ENCODE measurements around the gene FBXO28. TPM values are rescaled to one million over a fixed set of nuclear protein-coding genes. Genes with fewer than 3 reads are reported as not detected.

The FBXO28 gene
- total RNA-seq, 1 donor from 2014 or later, result 32.6 TPM

GRCh38 chr1:224085421-224086108 is 28.3 kb upstream of the FBXO28 start:
- no peak for DNase-seq (ENCODE audit: low read depth)
- Histone ChIP-seq H3K27ac (ENCODE audit: low read depth, low read length) (no peak overlapping the region), H3K4me2 (ENCODE audit: low read length) (no peak overlapping the region), H3K4me1 (ENCODE audit: insufficient read depth, low read length) (peaks cover 11% of the 10 kb centered on the region), H3K27me3 (ENCODE audit: insufficient read depth, low read length) (no peaks in the 10 kb centered on the region), H3K9ac (ENCODE audit: low read length) (no peak overlapping the region), H3K36me3 (ENCODE audit: insufficient read depth, low read length) (no peaks in the 10 kb centered on the region), H3K4me3 (ENCODE audit: insufficient read depth, low read depth, low read length) (no peak overlapping the region), H4K20me1 (ENCODE audit: insufficient read depth, low read length) (no peaks in the 10 kb centered on the region), H3K9me3 (ENCODE audit: insufficient read depth, low read depth, low read length) (no peaks in the 10 kb centered on the region), H2AFZ (ENCODE audit: low read depth, low read length) (no peak overlapping the region), H3K79me2 (ENCODE audit: insufficient read depth, low read length) (no peaks in the 10 kb centered on the region)
- Mint-ChIP-seq H3K27me3 (ENCODE audit: low read depth, unreplicated experiment) (peaks cover 3% of the 10 kb centered on the region), H3K27ac (ENCODE audit: unreplicated experiment) (no peak overlapping the region), H3K4me1 (ENCODE audit: low read depth, unreplicated experiment) (peaks cover 15% of the 10 kb centered on the region), H3K36me3 (ENCODE audit: low read depth, unreplicated experiment) (no peaks in the 10 kb centered on the region), H3K9me3 (ENCODE audit: unreplicated experiment) (peaks cover 1% of the 10 kb centered on the region), H3K4me3 (ENCODE audit: unreplicated experiment) (no peak overlapping the region)
- TF ChIP-seq EZH2 (IDR thresholded peaks at IDR 0.05; ENCODE audit: insufficient read depth, low read length), result no peak
- TF ChIP-seq CTCF (IDR thresholded peaks at IDR 0.05; ENCODE audit: insufficient read depth, low read depth, low read length), result no peak
- no peak for FAIRE-seq

GRCh38 chr1:224087286-224087794 is 26.6 kb upstream of the FBXO28 start:
- Mint-ChIP-seq H3K27me3 (ENCODE audit: low read depth, unreplicated experiment) (peaks cover 3% of the 10 kb centered on the region), H3K27ac (ENCODE audit: unreplicated experiment) (no peak overlapping the region), H3K36me3 (ENCODE audit: low read depth, unreplicated experiment) (no peaks in the 10 kb centered on the region), H3K9me3 (ENCODE audit: unreplicated experiment) (peaks cover 1% of the 10 kb centered on the region), H3K4me3 (ENCODE audit: unreplicated experiment) (no peak overlapping the region), H3K4me1 (ENCODE audit: low read depth, unreplicated experiment) (peaks cover 7% of the 10 kb centered on the region)
- H4K20me1 ChIP-seq (ENCODE audit: insufficient read depth, low read length), result no peaks in the 10 kb centered on the region
- no peak overlapping the region for H2AFZ ChIP-seq (ENCODE audit: low read depth, low read length)
- TF ChIP-seq EZH2 (IDR thresholded peaks at IDR 0.05; ENCODE audit: insufficient read depth, low read length), result no peak
- TF ChIP-seq CTCF (IDR thresholded peaks at IDR 0.05; ENCODE audit: insufficient read depth, low read depth, low read length), result no peak
- no peak overlapping the region for H3K27ac ChIP-seq (ENCODE audit: low read depth, low read length)
- no peak overlapping the region for H3K4me3 ChIP-seq (ENCODE audit: insufficient read depth, low read depth, low read length)
- no peaks in the 10 kb centered on the region for H3K27me3 ChIP-seq (ENCODE audit: insufficient read depth, low read length)
- H3K36me3 ChIP-seq (ENCODE audit: insufficient read depth, low read length), result no peaks in the 10 kb centered on the region
- FAIRE-seq, result no peak
- H3K79me2 ChIP-seq (ENCODE audit: insufficient read depth, low read length), result no peaks in the 10 kb centered on the region
- no peak overlapping the region for H3K9ac ChIP-seq (ENCODE audit: low read length)
- H3K4me1 ChIP-seq (ENCODE audit: insufficient read depth, low read length), result peaks cover 4% of the 10 kb centered on the region
- DNase-seq (ENCODE audit: low read depth), result no peak
- no peaks in the 10 kb centered on the region for H3K9me3 ChIP-seq (ENCODE audit: insufficient read depth, low read depth, low read length)
- no peak overlapping the region for H3K4me2 ChIP-seq (ENCODE audit: low read length)

- Histone ChIP-seq H3K4me3 (ENCODE audit: insufficient read depth, low read depth, low read length) (no peak overlapping the region), H3K27me3 (ENCODE audit: insufficient read depth, low read length) (no peaks in the 10 kb centered on the region), H3K79me2 (ENCODE audit: insufficient read depth, low read length) (no peaks in the 10 kb centered on the region), H3K36me3 (ENCODE audit: insufficient read depth, low read length) (no peaks in the 10 kb centered on the region), H3K27ac (ENCODE audit: low read depth, low read length) (no peak overlapping the region), H3K9me3 (ENCODE audit: insufficient read depth, low read depth, low read length) (no peaks in the 10 kb centered on the region), H3K9ac (ENCODE audit: low read length) (no peak overlapping the region), H4K20me1 (ENCODE audit: insufficient read depth, low read length) (no peaks in the 10 kb centered on the region), H2AFZ (ENCODE audit: low read depth, low read length) (no peak overlapping the region), H3K4me1 (ENCODE audit: insufficient read depth, low read length) (no peaks in the 10 kb centered on the region), H3K4me2 (ENCODE audit: low read length) (no peak overlapping the region)
- no peak for DNase-seq (ENCODE audit: low read depth)
- no peak for FAIRE-seq
- Mint-ChIP-seq H3K9me3 (ENCODE audit: unreplicated experiment) (peaks cover 1% of the 10 kb centered on the region), H3K27ac (ENCODE audit: unreplicated experiment) (no peak overlapping the region), H3K4me3 (ENCODE audit: unreplicated experiment) (no peak overlapping the region), H3K4me1 (ENCODE audit: low read depth, unreplicated experiment) (peaks cover 6% of the 10 kb centered on the region), H3K27me3 (ENCODE audit: low read depth, unreplicated experiment) (peaks cover 3% of the 10 kb centered on the region), H3K36me3 (ENCODE audit: low read depth, unreplicated experiment) (no peaks in the 10 kb centered on the region)
- no peak for TF ChIP-seq EZH2 (IDR thresholded peaks at IDR 0.05; ENCODE audit: insufficient read depth, low read length)
These were observed 24.3 kb upstream of the FBXO28 start for GRCh38 chr1:224089583-224089982.

All from astrocyte (in vitro differentiated cells and primary cell).